Spleen (tissue), 7 donors: ENCODE data around the gene SRCIN1.

Experiments used
- POLR2A ChIP-seq, 3 donors: fragments of 450-650 bp; IDR thresholded peaks; one replicate each; pipeline ENCODE4 v1.5.1; 2017; ENCODE audit warnings: antibody characterized with exemption in 3 of 3, mild to moderate bottlenecking in 1 of 3
- POLR2AphosphoS5 ChIP-seq, 3 donors: sonication (generic); formaldehyde crosslinking; IDR thresholded peaks; one replicate each; pipeline ENCODE4 v1.5.1; 2017; ENCODE audit warnings: antibody characterized with exemption in 3 of 3
- TF ChIP-seq, protein P1 (sequence below), 11 experiments: fragments of 200-600 bp in 7 of 11; fragments of 450-650 bp in 4 of 11; sonication (generic) in 4 of 11; IDR thresholded peaks in 8 of 11; conservative IDR thresholded peaks in 3 of 11; 1 replicate in 7 of 11; 2 replicates in 4 of 11; pipeline versions ENCODE4 v1.4.0 to v1.8.0; 2016 to 2021; ENCODE audit warnings: antibody characterized with exemption in 11 of 11, inconsistent platforms in 4 of 11, mild to moderate bottlenecking in 1 of 11
- donor health status: DM: no; HTN: no; CAD: no; lungs with moderate emphysema.
- donor health status: DM: no; HTN: no; CAD: no.
- donor health status: DM: no; HTN: no; CAD: no.

DNA sequence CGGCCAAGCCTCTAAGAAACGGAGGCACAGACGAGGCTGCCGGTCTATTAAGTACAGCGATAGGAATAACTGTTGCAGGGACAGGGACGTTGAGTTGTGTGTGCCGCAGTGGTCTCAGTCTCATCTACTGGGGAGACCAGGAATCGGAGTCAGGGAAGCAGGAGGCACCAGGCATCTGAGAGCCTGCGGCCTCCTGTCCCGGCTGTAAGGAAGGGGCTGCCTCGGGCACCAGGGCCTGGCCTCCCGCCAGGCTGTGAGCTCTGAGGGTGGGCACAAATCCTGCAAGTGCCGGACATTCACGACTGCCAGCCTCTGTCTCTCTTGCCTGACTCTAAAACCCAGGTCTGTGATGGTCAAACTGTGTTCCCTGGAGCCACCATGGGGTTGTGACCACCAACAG lies 101.5 kb downstream of the SRCIN1 start:
- TF ChIP-seq, protein P1, sequence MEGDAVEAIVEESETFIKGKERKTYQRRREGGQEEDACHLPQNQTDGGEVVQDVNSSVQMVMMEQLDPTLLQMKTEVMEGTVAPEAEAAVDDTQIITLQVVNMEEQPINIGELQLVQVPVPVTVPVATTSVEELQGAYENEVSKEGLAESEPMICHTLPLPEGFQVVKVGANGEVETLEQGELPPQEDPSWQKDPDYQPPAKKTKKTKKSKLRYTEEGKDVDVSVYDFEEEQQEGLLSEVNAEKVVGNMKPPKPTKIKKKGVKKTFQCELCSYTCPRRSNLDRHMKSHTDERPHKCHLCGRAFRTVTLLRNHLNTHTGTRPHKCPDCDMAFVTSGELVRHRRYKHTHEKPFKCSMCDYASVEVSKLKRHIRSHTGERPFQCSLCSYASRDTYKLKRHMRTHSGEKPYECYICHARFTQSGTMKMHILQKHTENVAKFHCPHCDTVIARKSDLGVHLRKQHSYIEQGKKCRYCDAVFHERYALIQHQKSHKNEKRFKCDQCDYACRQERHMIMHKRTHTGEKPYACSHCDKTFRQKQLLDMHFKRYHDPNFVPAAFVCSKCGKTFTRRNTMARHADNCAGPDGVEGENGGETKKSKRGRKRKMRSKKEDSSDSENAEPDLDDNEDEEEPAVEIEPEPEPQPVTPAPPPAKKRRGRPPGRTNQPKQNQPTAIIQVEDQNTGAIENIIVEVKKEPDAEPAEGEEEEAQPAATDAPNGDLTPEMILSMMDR (IDR thresholded peaks at IDR 0.05 in 8 of 11, conservative IDR thresholded peaks at IDR 0.05 in 3 of 11): no peak
- TF ChIP-seq POLR2AphosphoS5 (IDR thresholded peaks at IDR 0.05): no peak
- TF ChIP-seq POLR2A (IDR thresholded peaks at IDR 0.05): no peak
